HepG2 (cell line): ENCODE measurements around the gene PIKFYVE. TPM values are rescaled to one million over a fixed set of nuclear protein-coding genes. Genes with fewer than 3 reads are reported as not detected.

Source experiments
- FOSL2 ChIP-seq: sonication (generic); formaldehyde crosslinking; IDR thresholded peaks from 2 replicates; pipeline ENCODE4 v1.4.0; 2020; ENCODE audit warnings: missing genetic modification reagents
- GTF3A ChIP-seq: sonication (generic); formaldehyde crosslinking; conservative IDR thresholded peaks from 2 replicates; pipeline ENCODE4 v1.4.0; 2020; ENCODE audit warnings: mild to moderate bottlenecking, missing genetic modification reagents
- HDAC1 ChIP-seq: sonication (generic); formaldehyde crosslinking; IDR thresholded peaks from 2 replicates; pipeline ENCODE4 v1.5.1; 2020; ENCODE audit warnings: mild to moderate bottlenecking, missing genetic modification reagents
- HIC2 ChIP-seq: sonication (generic); formaldehyde crosslinking; IDR thresholded peaks from 2 replicates; pipeline ENCODE4 v1.9.0; 2022; ENCODE audit warnings: low read depth, missing genetic modification reagents
- IKZF1 ChIP-seq: fragments of 450-650 bp; IDR thresholded peaks from 2 replicates; pipeline ENCODE4 v1.7.1; 2016
- KDM5A ChIP-seq: fragments of 200-600 bp; sonication (generic); IDR thresholded peaks from 2 replicates; pipeline ENCODE4 v1.7.0; 2018; ENCODE audit warnings: antibody characterized with exemption, mild to moderate bottlenecking, low read length, borderline replicate concordance
- MAFK ChIP-seq, 2 experiments: IDR thresholded peaks in 1 of 2; conservative IDR thresholded peaks in 1 of 2; 2 replicates each; pipeline ENCODE4 v1.6.1; 2011; ENCODE audit warnings: improper control_type of control experiment in 2 of 2, low read length in 2 of 2
- MEIS1 ChIP-seq: sonication (generic); formaldehyde crosslinking; IDR thresholded peaks from 2 replicates; pipeline ENCODE4 v1.9.0; 2021; ENCODE audit warnings: mild to moderate bottlenecking, missing genetic modification reagents, moderate library complexity, borderline replicate concordance
- MTERF4 ChIP-seq: sonication (generic); formaldehyde crosslinking; IDR thresholded peaks from 2 replicates; pipeline ENCODE4 v1.8.0; 2023; ENCODE audit warnings: mild to moderate bottlenecking, missing genetic modification reagents
- NR1H2 ChIP-seq: sonication (generic); formaldehyde crosslinking; IDR thresholded peaks from 2 replicates; pipeline ENCODE4 v1.8.1; 2022; ENCODE audit warnings: low read depth, missing genetic modification reagents, borderline replicate concordance
- NR2F6 ChIP-seq, 2 experiments: IDR thresholded peaks; 2 replicates each; pipeline ENCODE4 v1.6.1; 2016; ENCODE audit warnings: antibody characterized with exemption in 1 of 2, mild to moderate bottlenecking in 1 of 2
- ZBTB25 ChIP-seq: IDR thresholded peaks from 2 replicates; pipeline ENCODE4 v1.6.1; 2018; ENCODE audit warnings: missing genetic modification reagents
- ZMYM2 ChIP-seq: sonication (generic); formaldehyde crosslinking; IDR thresholded peaks from 2 replicates; pipeline ENCODE4 v1.8.0; 2022; ENCODE audit warnings: mild to moderate bottlenecking, missing genetic modification reagents
- ZNF3 ChIP-seq: IDR thresholded peaks from 2 replicates; pipeline ENCODE4 v1.7.0; 2017; ENCODE audit warnings: inconsistent platforms
- ZNF343 ChIP-seq: sonication (generic); formaldehyde crosslinking; IDR thresholded peaks from 2 replicates; pipeline ENCODE4 v1.4.0; 2020; ENCODE audit warnings: mild to moderate bottlenecking, missing genetic modification reagents
- ZNF451 ChIP-seq: sonication (generic); formaldehyde crosslinking; IDR thresholded peaks from 2 replicates; pipeline ENCODE4 v1.5.0; 2020; ENCODE audit warnings: mild to moderate bottlenecking, missing genetic modification reagents
- ZNF564 ChIP-seq: sonication (generic); formaldehyde crosslinking; IDR thresholded peaks from 2 replicates; pipeline ENCODE4 v1.8.1; 2023; ENCODE audit warnings: mild to moderate bottlenecking, missing genetic modification reagents
- ZNF703 ChIP-seq: sonication (generic); formaldehyde crosslinking; IDR thresholded peaks from 2 replicates; pipeline ENCODE4 v1.5.1; 2020; ENCODE audit warnings: missing genetic modification reagents, mild to moderate bottlenecking, moderate library complexity, borderline replicate concordance
- polyA plus RNA-seq, 8 experiments: library from polyadenylated mRNA; depleted of rRNA in 3 of 8; stranded (reverse) in 7 of 8; unstranded in 1 of 8; fragments of >200 nt; fragmentation: Illumina TruSeq in 4 of 8; extraction: Trizol in 4 of 8; gene quantifications; 2 replicates each; pipeline versions ENCODE4 v1.2.1 to v1.2.3, GENCODE V29; 2011 to 2016; ENCODE audit warnings: low read depth in 4 of 8, missing spikeins in 1 of 8, mixed read lengths in 1 of 8; ENCODE audit not compliant: insufficient read depth in 1 of 8
- total RNA-seq, 5 experiments: library from RNA; depleted of rRNA; stranded (reverse); fragments of >200 nt; fragmentation: Illumina TruSeq; extraction: Trizol; gene quantifications; 2 replicates each; pipeline ENCODE4 v1.2.3, GENCODE V29; 2016; ENCODE audit warnings: low read depth in 1 of 5
- TF ChIP-seq, protein P1 (sequence below): sonication (generic); formaldehyde crosslinking; IDR thresholded peaks from 2 replicates; pipeline ENCODE4 v1.5.0; 2020; ENCODE audit warnings: mild to moderate bottlenecking, missing genetic modification reagents, borderline replicate concordance
- TF ChIP-seq, protein P2 (sequence below): sonication (generic); formaldehyde crosslinking; IDR thresholded peaks from 2 replicates; pipeline ENCODE4 v1.4.0; 2020; ENCODE audit warnings: mild to moderate bottlenecking, missing genetic modification reagents
- TF ChIP-seq, protein P3 (sequence below): sonication (generic); formaldehyde crosslinking; IDR thresholded peaks from 2 replicates; pipeline ENCODE4 v1.4.0; 2020; ENCODE audit warnings: missing genetic modification reagents

PIKFYVE gene
- total and polyA plus RNA-seq, 2 of the 13 experiments (the other 11 are each of a cell fraction or from before 2014, with no cell fraction given) = 20.2 to 21.7 TPM

DNA sequence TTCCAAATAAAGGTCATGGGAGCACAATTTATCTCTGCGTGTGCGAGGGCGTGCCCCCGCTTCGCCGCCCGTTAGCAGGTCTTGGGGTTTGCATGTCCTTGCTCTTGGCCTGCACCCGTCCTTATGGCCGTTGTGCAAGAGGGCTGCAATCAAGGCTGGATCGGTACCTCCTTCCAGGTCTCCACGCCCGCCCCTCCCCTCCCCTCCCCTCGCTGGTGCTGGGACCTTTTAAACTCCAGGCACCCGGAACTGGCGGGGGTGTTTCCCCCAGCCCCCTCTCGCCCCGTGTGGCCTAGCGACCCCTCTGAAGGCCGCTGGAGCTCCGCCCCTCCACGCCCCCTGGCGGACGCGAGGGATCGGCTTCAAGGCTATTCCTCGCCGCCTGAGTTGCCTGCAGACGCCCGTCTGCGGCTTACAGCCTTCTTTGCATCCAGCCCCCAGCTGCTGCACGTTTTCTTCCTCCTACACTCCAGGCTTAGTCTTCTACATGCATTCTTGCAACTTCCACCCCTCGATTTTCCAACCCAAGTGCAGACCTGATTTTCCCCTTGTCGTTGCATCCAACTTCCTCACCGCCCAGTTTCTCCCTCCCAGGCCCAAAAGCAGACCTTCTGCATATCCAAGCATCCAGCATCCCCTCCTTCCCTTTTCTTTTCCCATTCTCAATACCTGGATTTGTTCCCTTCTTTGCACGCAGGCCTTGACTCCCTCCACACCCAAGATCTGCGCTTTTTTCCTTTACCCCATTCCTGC lies 11.8 kb upstream of the PIKFYVE start (continued):
- TF ChIP-seq MTERF4 (CRISPR knock-in tag) (no peak), ZNF451 (CRISPR knock-in tag) (peak; percentile 90), ZBTB25 (CRISPR knock-in tag) (peak; percentile 89; the same call in 1 of the 2 replicates), ZNF343 (peak; percentile 75), ZMYM2 (0 out of 2 replicates have a peak, but pooled peaks have one; percentile 61), HDAC1 (CRISPR knock-in tag) (peak; percentile 93), IKZF1 (no peak), ZNF564 (CRISPR knock-in tag) (peak; percentile 72), NR2F6 (IDR thresholded peaks at IDR 0.05) (peak; percentile 93), NR2F6 (CRISPR knock-in tag; IDR thresholded peaks at IDR 0.05) (peak; percentile 95), HIC2 (CRISPR knock-in tag) (peak; percentile 54; the same call in 1 of the 2 replicates), ZNF3 (CRISPR knock-in tag) (no peak), MEIS1 (CRISPR knock-in tag) (no peak; the same call in 1 of the 2 replicates), KDM5A (no peak), MAFK (conservative IDR thresholded peaks at IDR 0.05 in 1 of 2, IDR thresholded peaks at IDR 0.05 in 1 of 2; ENCODE audit: low read length in 2 of 2) (0 out of 4 replicates have a peak, but pooled peaks of 1 of the 2 experiments have one; percentile 19), GTF3A (peak; percentile 74; the same call in 1 of the 2 replicates), NR1H2 (peak; percentile 13; the same call in 1 of the 2 replicates), ZNF703 (peak; percentile 86; the same call in 1 of the 2 replicates), FOSL2 (CRISPR knock-in tag) (peak; percentile 76)
- TF ChIP-seq, protein P1, sequence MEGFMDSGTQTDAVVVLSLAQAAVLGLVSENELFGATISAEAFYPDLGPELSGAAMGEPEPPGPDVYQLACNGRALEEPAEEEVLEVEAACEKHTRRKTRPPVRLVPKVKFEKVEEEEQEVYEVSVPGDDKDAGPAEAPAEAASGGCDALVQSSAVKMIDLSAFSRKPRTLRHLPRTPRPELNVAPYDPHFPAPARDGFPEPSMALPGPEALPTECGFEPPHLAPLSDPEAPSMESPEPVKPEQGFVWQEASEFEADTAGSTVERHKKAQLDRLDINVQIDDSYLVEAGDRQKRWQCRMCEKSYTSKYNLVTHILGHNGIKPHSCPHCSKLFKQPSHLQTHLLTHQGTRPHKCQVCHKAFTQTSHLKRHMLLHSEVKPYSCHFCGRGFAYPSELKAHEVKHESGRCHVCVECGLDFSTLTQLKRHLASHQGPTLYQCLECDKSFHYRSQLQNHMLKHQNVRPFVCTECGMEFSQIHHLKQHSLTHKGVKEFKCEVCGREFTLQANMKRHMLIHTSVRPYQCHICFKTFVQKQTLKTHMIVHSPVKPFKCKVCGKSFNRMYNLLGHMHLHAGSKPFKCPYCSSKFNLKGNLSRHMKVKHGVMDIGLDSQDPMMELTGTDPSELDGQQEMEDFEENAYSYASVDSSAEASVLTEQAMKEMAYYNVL (CRISPR knock-in tag) = peak; percentile 84; the same call in 1 of the 2 replicates
- TF ChIP-seq, protein P2, sequence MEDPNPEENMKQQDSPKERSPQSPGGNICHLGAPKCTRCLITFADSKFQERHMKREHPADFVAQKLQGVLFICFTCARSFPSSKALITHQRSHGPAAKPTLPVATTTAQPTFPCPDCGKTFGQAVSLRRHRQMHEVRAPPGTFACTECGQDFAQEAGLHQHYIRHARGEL = no peak
- TF ChIP-seq, protein P3, sequence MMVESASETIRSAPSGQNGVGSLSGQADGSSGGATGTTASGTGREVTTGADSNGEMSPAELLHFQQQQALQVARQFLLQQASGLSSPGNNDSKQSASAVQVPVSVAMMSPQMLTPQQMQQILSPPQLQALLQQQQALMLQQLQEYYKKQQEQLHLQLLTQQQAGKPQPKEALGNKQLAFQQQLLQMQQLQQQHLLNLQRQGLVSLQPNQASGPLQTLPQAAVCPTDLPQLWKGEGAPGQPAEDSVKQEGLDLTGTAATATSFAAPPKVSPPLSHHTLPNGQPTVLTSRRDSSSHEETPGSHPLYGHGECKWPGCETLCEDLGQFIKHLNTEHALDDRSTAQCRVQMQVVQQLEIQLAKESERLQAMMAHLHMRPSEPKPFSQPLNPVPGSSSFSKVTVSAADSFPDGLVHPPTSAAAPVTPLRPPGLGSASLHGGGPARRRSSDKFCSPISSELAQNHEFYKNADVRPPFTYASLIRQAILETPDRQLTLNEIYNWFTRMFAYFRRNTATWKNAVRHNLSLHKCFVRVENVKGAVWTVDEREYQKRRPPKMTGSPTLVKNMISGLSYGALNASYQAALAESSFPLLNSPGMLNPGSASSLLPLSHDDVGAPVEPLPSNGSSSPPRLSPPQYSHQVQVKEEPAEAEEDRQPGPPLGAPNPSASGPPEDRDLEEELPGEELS = peak; percentile 97
